ENCODE results near the gene TNPO1.
"Not testable (repeated sequence)": the region's sequence is repeated elsewhere in the genome, so short reads cannot be mapped to it uniquely, and the experiment has no call there.

The TNPO1 gene

DNA sequence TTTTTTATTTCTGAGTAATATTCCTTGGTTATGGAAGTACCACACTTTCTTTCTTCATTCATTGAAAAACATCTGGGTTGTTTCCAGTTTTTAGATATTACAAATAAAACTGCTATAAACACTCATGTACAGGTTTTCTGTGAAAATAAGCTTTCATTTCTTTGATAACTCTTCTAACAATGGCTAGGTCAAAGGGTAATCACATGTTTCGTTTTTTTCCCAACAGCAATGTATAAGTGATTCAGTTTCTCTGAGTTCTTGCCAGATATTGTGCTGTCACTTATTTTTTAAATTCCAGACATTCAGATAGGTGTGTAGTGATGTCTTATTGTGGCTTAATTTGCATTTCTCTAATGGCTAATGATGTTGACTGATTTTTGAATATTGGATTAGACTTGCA lies 16.7 kb upstream of the TNPO1 start:
- H3K4me3 ChIP-seq (ENCODE audit: control insufficient read depth, low read depth, low read length): no peak overlapping the region
- DNase-seq (ENCODE audit: low read depth): no peak
- TF ChIP-seq, protein P1, sequence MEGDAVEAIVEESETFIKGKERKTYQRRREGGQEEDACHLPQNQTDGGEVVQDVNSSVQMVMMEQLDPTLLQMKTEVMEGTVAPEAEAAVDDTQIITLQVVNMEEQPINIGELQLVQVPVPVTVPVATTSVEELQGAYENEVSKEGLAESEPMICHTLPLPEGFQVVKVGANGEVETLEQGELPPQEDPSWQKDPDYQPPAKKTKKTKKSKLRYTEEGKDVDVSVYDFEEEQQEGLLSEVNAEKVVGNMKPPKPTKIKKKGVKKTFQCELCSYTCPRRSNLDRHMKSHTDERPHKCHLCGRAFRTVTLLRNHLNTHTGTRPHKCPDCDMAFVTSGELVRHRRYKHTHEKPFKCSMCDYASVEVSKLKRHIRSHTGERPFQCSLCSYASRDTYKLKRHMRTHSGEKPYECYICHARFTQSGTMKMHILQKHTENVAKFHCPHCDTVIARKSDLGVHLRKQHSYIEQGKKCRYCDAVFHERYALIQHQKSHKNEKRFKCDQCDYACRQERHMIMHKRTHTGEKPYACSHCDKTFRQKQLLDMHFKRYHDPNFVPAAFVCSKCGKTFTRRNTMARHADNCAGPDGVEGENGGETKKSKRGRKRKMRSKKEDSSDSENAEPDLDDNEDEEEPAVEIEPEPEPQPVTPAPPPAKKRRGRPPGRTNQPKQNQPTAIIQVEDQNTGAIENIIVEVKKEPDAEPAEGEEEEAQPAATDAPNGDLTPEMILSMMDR (IDR thresholded peaks at IDR 0.05; ENCODE audit: control insufficient read depth, insufficient read depth, low read depth, low read length, missing control alignments): no peak

GRCh38 chr5:72808637-72809036 lies 7.8 kb upstream of the TNPO1 start:
- not testable (repeated sequence) for DNase-seq (ENCODE audit: low read depth); H3K4me3 ChIP-seq (ENCODE audit: control insufficient read depth, low read depth, low read length)

- no peak overlapping the region for H3K4me3 ChIP-seq (ENCODE audit: control insufficient read depth, low read depth, low read length)
- no peak for DNase-seq (ENCODE audit: low read depth)
- TF ChIP-seq, protein P1 (IDR thresholded peaks at IDR 0.05; ENCODE audit: control insufficient read depth, insufficient read depth, low read depth, low read length, missing control alignments): no peak
Observed at GRCh38 chr5:72811849-72812248, 4.6 kb upstream of the TNPO1 start.

- DNase-seq (ENCODE audit: low read depth): no peak
- H3K4me3 ChIP-seq (ENCODE audit: control insufficient read depth, low read depth, low read length): no peak overlapping the region
- TF ChIP-seq, protein P1 (IDR thresholded peaks at IDR 0.05; ENCODE audit: control insufficient read depth, insufficient read depth, low read depth, low read length, missing control alignments): no peak
Observed at GRCh38 chr5:72812488-72812887, 4.0 kb upstream of the TNPO1 start.

- TF ChIP-seq, protein P1 (IDR thresholded peaks at IDR 0.05; ENCODE audit: control insufficient read depth, insufficient read depth, low read depth, low read length, missing control alignments): no peak
- DNase-seq (ENCODE audit: low read depth): no peak
- H3K4me3 ChIP-seq (ENCODE audit: control insufficient read depth, low read depth, low read length): no peak overlapping the region
Observed at GRCh38 chr5:72814104-72814503, 2.4 kb upstream of the TNPO1 start.

- no peak overlapping the region for H3K4me3 ChIP-seq (ENCODE audit: control insufficient read depth, low read depth, low read length)
- TF ChIP-seq, protein P1 (IDR thresholded peaks at IDR 0.05; ENCODE audit: control insufficient read depth, insufficient read depth, low read depth, low read length, missing control alignments): no peak
- DNase-seq (ENCODE audit: low read depth): no peak
Observed at GRCh38 chr5:72814864-72815263, 1.6 kb upstream of the TNPO1 start.

DNA sequence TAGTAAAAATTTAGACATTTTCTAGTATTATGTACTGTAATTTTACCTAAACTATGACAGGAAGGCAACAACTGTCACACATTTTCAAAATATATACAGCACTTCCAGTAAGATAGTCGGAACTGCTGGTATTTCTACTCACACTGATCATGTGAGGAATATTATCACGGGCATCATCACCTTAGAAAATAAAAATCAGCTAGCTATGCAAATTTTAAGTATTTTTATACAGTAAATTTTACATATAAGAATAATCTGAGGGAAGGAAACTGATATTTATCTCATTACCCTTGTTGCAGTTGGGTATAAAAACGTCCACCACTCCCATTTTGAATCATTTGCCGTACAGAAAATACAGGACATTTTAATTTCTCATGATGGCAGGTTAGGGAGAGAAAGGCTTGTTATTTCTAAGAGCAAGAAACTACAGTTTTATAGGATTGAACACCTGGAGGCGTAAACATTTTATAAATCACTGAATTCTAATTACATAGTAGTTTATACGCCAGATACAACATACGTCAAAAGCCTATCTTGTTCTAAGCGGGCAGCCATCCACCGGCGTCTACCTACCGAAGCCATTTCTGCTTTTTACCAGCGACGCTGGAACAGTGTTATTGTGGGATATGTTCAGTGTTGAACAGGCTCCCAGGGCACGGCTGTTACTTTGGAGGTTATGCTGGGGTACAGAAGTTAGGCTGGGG lies 729 bp upstream of the TNPO1 start:
- no peak for DNase-seq (ENCODE audit: low read depth)
- peak overlapping the region; percentile 82 for H3K4me3 ChIP-seq (ENCODE audit: control insufficient read depth, low read depth, low read length)
- TF ChIP-seq, protein P1 (IDR thresholded peaks at IDR 0.05; ENCODE audit: control insufficient read depth, insufficient read depth, low read depth, low read length, missing control alignments): no peak

Data from AG09309 (cell line).